Measurements from ENCODE around the gene MCRS1. TPM values are rescaled to one million over a fixed set of nuclear protein-coding genes. Genes with fewer than 3 reads are reported as not detected.

MCRS1 gene
- total RNA-seq, 2 donors from 2014 or later: 97.5 to 98.9 TPM

DNA sequence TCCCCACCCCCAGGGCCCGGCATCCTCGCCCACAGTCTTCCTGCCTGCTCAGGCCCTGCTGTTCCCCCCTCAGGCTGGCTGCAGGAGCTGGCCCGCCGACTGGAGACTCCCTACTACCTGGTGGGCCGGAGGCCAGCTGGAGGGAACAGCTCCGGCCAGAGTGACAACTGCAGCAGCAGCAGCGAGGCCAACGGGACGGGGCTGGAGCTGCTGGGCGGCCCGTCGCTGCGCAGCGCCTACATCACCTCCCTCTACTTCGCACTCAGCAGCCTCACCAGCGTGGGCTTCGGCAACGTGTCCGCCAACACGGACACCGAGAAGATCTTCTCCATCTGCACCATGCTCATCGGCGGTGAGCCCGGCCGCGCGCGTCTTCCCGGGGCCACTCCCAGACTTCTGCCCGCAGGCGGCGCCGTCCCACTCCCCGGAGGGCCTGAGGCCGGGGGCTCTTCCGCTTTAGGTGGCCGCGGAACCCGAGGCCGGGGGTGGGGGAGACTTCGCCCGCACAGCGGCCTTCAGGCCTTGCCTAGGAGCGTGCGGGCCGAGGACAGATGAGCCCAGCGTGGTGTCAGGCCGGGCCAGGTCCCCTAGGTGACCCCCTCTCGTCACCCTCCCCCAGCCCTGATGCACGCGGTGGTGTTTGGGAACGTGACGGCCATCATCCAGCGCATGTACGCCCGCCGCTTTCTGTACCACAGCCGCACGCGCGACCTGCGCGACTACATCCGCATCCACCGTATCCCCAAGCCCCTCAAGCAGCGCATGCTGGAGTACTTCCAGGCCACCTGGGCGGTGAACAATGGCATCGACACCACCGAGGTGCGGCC lies 18.9 kb downstream of the MCRS1 start:
- Mint-ChIP-seq H3K4me1 (peaks cover 31% of the 10 kb centered on the region), H3K36me3 (ENCODE audit: low read depth) (no peaks in the 10 kb centered on the region), H3K27me3 (ENCODE audit: insufficient read depth) (peaks cover 80% of the 10 kb centered on the region), H3K9me3 (no peaks in the 10 kb centered on the region), H3K27ac (no peak overlapping the region), H3K4me3 (peak overlapping the region; percentile 47)
- DNase-seq: peak; percentile 87
- H3K27ac ChIP-seq (ENCODE audit: low read depth, low read length): no peak overlapping the region
- WGBS, 2 experiments (ENCODE audit: insufficient coverage in 1 of 2, insufficient read length in 1 of 2): 50 to 67% methylated on average over 32 to 70 of the region's 70 CpGs
- no peaks in the 10 kb centered on the region for H3K36me3 ChIP-seq (ENCODE audit: control insufficient read depth, insufficient read depth, low read length)
- H3K9me3 ChIP-seq (ENCODE audit: control insufficient read depth, low read length): no peaks in the 10 kb centered on the region
- peaks cover 7% of the 10 kb centered on the region for H3K4me1 ChIP-seq (ENCODE audit: control insufficient read depth, insufficient read depth, low read length)
- no peak overlapping the region for H3K4me3 ChIP-seq (ENCODE audit: low read length)
- TF ChIP-seq, protein P1, sequence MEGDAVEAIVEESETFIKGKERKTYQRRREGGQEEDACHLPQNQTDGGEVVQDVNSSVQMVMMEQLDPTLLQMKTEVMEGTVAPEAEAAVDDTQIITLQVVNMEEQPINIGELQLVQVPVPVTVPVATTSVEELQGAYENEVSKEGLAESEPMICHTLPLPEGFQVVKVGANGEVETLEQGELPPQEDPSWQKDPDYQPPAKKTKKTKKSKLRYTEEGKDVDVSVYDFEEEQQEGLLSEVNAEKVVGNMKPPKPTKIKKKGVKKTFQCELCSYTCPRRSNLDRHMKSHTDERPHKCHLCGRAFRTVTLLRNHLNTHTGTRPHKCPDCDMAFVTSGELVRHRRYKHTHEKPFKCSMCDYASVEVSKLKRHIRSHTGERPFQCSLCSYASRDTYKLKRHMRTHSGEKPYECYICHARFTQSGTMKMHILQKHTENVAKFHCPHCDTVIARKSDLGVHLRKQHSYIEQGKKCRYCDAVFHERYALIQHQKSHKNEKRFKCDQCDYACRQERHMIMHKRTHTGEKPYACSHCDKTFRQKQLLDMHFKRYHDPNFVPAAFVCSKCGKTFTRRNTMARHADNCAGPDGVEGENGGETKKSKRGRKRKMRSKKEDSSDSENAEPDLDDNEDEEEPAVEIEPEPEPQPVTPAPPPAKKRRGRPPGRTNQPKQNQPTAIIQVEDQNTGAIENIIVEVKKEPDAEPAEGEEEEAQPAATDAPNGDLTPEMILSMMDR (conservative IDR thresholded peaks at IDR 0.05): peak; percentile 75
- no peak overlapping the region for H3K9ac ChIP-seq (ENCODE audit: extremely low read depth, low read length, poor library complexity, severe bottlenecking)
- peaks cover 51% of the 10 kb centered on the region for H3K27me3 ChIP-seq (ENCODE audit: control insufficient read depth, insufficient read depth, low read length, poor library complexity, severe bottlenecking)

DNA sequence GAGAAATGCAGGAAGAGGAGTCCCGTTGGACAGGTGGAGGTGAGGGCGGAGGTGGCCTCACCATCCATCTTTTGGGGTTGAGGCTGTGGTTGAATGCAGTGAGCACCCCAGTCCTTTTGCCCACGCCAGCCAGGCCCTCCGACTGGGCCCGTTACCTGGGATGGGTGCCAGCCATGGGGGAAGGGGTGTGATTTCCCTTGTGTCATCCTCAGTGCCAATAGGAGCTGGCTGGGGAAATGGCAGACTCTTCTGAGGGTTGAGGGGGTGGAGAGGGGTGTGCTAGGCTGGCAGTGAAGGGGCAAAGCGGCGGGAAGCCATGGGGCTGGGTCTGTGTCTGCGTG lies 19.5 kb downstream of the MCRS1 start:
- Histone ChIP-seq H3K4me1 (ENCODE audit: control insufficient read depth, insufficient read depth, low read length) (peaks cover 7% of the 10 kb centered on the region), H3K9me3 (ENCODE audit: control insufficient read depth, low read length) (no peaks in the 10 kb centered on the region), H3K27me3 (ENCODE audit: control insufficient read depth, insufficient read depth, low read length, poor library complexity, severe bottlenecking) (peaks cover 57% of the 10 kb centered on the region), H3K27ac (ENCODE audit: low read depth, low read length) (no peak overlapping the region), H3K36me3 (ENCODE audit: control insufficient read depth, insufficient read depth, low read length) (no peaks in the 10 kb centered on the region), H3K9ac (ENCODE audit: extremely low read depth, low read length, poor library complexity, severe bottlenecking) (no peak overlapping the region), H3K4me3 (ENCODE audit: low read length) (no peak overlapping the region)
- peaks cover 25% of the 10 kb centered on the region for H3K4me1 Mint-ChIP-seq
- DNase-seq: no peak
- TF ChIP-seq, protein P1 (conservative IDR thresholded peaks at IDR 0.05): no peak
- H3K27ac Mint-ChIP-seq: no peak overlapping the region
- H3K4me3 Mint-ChIP-seq: no peak overlapping the region
- WGBS, 2 experiments (ENCODE audit: insufficient coverage in 1 of 2, insufficient read length in 1 of 2): 92 to 100% methylated on average over 1 to 8 of the region's 8 CpGs
- no peaks in the 10 kb centered on the region for H3K9me3 Mint-ChIP-seq
- H3K36me3 Mint-ChIP-seq (ENCODE audit: low read depth): no peaks in the 10 kb centered on the region
- peaks cover 85% of the 10 kb centered on the region for H3K27me3 Mint-ChIP-seq (ENCODE audit: insufficient read depth)

DNA sequence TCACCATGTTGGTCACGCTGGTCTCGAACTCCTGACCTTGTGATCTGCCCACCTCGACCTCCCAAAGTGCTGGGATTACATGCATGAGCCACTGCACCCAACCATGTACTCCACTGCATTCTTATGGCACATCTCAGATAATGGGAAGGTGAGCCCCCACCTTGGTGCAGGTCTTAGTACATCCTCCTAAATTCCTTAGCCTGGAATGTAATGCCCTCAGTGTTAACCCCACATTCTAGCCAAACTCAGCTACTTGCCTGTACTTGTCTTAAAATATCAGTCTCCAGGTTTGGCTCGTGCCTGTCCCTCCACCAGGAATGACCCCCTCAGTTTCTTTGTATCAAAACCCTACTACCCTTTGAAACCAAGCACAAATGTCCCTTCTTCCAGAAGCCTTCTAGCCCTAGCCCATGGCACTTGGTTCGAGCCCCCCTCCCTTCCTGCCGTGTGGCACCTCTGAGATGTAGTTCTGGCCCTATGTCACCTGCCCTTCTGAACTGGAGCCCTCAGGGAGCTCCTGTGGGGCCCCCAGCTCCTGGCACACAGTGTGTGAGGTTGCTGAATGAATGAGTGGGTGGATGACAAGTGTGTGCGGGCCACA lies 20.8 kb downstream of the MCRS1 start:
- DNase-seq: no peak
- Mint-ChIP-seq H3K9me3 (no peaks in the 10 kb centered on the region), H3K4me1 (peaks cover 24% of the 10 kb centered on the region), H3K36me3 (ENCODE audit: low read depth) (no peaks in the 10 kb centered on the region), H3K4me3 (no peak overlapping the region), H3K27me3 (ENCODE audit: insufficient read depth) (peaks cover 88% of the 10 kb centered on the region), H3K27ac (no peak overlapping the region)
- no peak overlapping the region for H3K27ac ChIP-seq (ENCODE audit: low read depth, low read length)
- H3K4me3 ChIP-seq (ENCODE audit: low read length): no peak overlapping the region
- 88 to 100% methylated on average over 4 to 7 of the region's 7 CpGs for WGBS, 2 experiments (ENCODE audit: insufficient coverage in 1 of 2, insufficient read length in 1 of 2)
- no peaks in the 10 kb centered on the region for H3K9me3 ChIP-seq (ENCODE audit: control insufficient read depth, low read length)
- TF ChIP-seq, protein P1 (conservative IDR thresholded peaks at IDR 0.05): no peak
- peaks cover 7% of the 10 kb centered on the region for H3K4me1 ChIP-seq (ENCODE audit: control insufficient read depth, insufficient read depth, low read length)
- peaks cover 69% of the 10 kb centered on the region for H3K27me3 ChIP-seq (ENCODE audit: control insufficient read depth, insufficient read depth, low read length, poor library complexity, severe bottlenecking)
- H3K36me3 ChIP-seq (ENCODE audit: control insufficient read depth, insufficient read depth, low read length): no peaks in the 10 kb centered on the region
- no peak overlapping the region for H3K9ac ChIP-seq (ENCODE audit: extremely low read depth, low read length, poor library complexity, severe bottlenecking)
